Heart left ventricle (tissue), 16 donors: ENCODE measurements around the gene PDCD1LG2. TPM values are rescaled to one million over a fixed set of nuclear protein-coding genes. Genes with fewer than 3 reads are reported as not detected.

Experiments
- ATAC-seq, 4 donors: fragments of 200-7000 bp; cut with Tn5 transposase; one replicate each; pipeline ENCODE4 v1.9.1; 2020 to 2022; ENCODE audit warnings: moderate library complexity in 4 of 4, mild to moderate bottlenecking in 3 of 4, moderate number of reproducible peaks in 1 of 4
- DNase-seq, 5 donors: peaks; one replicate each; pipeline ENCODE4 v3.0.0-alpha.2; 2020
- H3K27ac ChIP-seq, 12 donors: fragments of 200-600 bp; sonication (generic) in 4 of 12; one replicate each; pipeline versions ENCODE4 v1.5.0 to v1.8.0; 2016 to 2022; ENCODE audit warnings: mild to moderate bottlenecking in 2 of 12
- H3K27me3 ChIP-seq, 9 donors: fragments of 200-600 bp; sonication (generic) in 2 of 9; one replicate each; pipeline versions ENCODE4 v1.5.1 to v1.8.0; 2016 to 2022; ENCODE audit warnings: mild to moderate bottlenecking in 3 of 9
- H3K36me3 ChIP-seq, 9 donors: fragments of 200-600 bp; sonication (generic) in 2 of 9; one replicate each; pipeline versions ENCODE4 v1.5.0 to v1.8.0; 2018 to 2022; ENCODE audit warnings: mild to moderate bottlenecking in 2 of 9
- H3K4me1 ChIP-seq, 12 donors: fragments of 200-600 bp; sonication (generic) in 4 of 12; one replicate each; pipeline versions ENCODE4 v1.5.0 to v1.8.0; 2016 to 2022; ENCODE audit warnings: mild to moderate bottlenecking in 3 of 12
- H3K4me3 ChIP-seq, 12 donors: fragments of 200-600 bp; sonication (generic) in 4 of 12; one replicate each; pipeline versions ENCODE4 v1.5.0 to v1.8.0; 2017 to 2022; ENCODE audit warnings: mild to moderate bottlenecking in 9 of 12, moderate library complexity in 4 of 12
- H3K9me3 ChIP-seq, 12 donors: fragments of 200-600 bp; sonication (generic) in 4 of 12; one replicate each; pipeline versions ENCODE4 v1.5.0 to v1.8.0; 2016 to 2022; ENCODE audit warnings: mild to moderate bottlenecking in 1 of 12
- CTCF ChIP-seq, 12 donors: fragments of 200-600 bp; sonication (generic) in 4 of 12; IDR thresholded peaks; one replicate each; pipeline versions ENCODE4 v1.5.0 to v1.8.0; 2018 to 2022; ENCODE audit warnings: antibody characterized with exemption in 12 of 12, mild to moderate bottlenecking in 5 of 12
- POLR2A ChIP-seq, 2 donors: fragments of 450-650 bp; IDR thresholded peaks; one replicate each; pipeline ENCODE4 v1.6.1; 2017; ENCODE audit warnings: antibody characterized with exemption in 2 of 2, mild to moderate bottlenecking in 2 of 2, moderate library complexity in 2 of 2
- WGBS, 4 donors: extraction: QIAGEN DNeasy Blood & Tissue Kit in 2 of 4; methylation state at CpG; one replicate each; pipeline versions ENCODE4 v1.1.5 to v1.1.7; 2013 to 2018; 5-methylcytosine and 5-hydroxymethylcytosine counted together
- intact Hi-C, 10 donors: fragments of 100-400 bp; cut with DNase I; formaldehyde crosslinking; loops; one replicate each; pipeline versions ENCODE4 v1.11.1 to v1.14.2; 2022
- polyA plus RNA-seq, 2 donors: library from polyadenylated mRNA; stranded (reverse); fragments of 200-250 nt; gene quantifications; one replicate each; pipeline ENCODE4 v1.2.3, GENCODE V29; 2013
- total RNA-seq, 9 donors: library from RNA; depleted of rRNA in 2 of 9; stranded (reverse); fragments of >200 nt in 2 of 9; fragmentation: NEBNext Ultra II Directional in 3 of 9; extraction: Animal tissue kit (Norgen Biotek cat#: 25700) in 3 of 9; gene quantifications; one replicate each; pipeline versions ENCODE4 v1.1.0 to v1.2.4, GENCODE V29; 2016 to 2023
- donor health status: ischemic (EF 13 %, LVEDD 7.1; RV severe dilation, severe dysfunction).
- donor health status: healthy with polysubstance abuse.
- donor health status: DM: no; HTN: yes; CAD: no.
- donor health status: DM: no; HTN: no; CAD: no.
- donor health status: ischemic (EF 25% LVEDD 6.9; RV normal size, moderate dysfunction).
- donor health status: ischemic (EF 25% LVEDD 5.7; RV mildly dilated, moderate dysfunction).
- donor health status: healthy.
- donor health status: DM: yes; HTN: yes; CAD: no.
- donor health status: ischemic (EF 35%, LVEDD 5.7; RV mildly dilated, moderate dysfunction).
- donor health status: nonischemic (EF 11% LVEDD 7.7; RV severe dilation, severe dysfunction).
- donor health status: DM: yes; HTN: yes; CAD: no.
- donor health status: PGD.
- donor health status: ischemic (EF 29% LVEDD 5.4; RV normal size, mild dysfunction).
- donor health status: nonischemic (EF 23%, LVEDD 6.1; RV moderate dilation, normal function).

Gene PDCD1LG2
- total and polyA plus RNA-seq, 11 donors = 0.53 to 10.5 (median 1.1) TPM

- Histone ChIP-seq H3K4me1 (peaks cover 0 to 50% (median 0%) of the 10 kb centered on the region in 12 donors), H3K9me3 (peaks cover 0 to 8% (median 0%) of the 10 kb centered on the region in 12 donors), H3K27ac (peak overlapping the region in 1 of 12 donors; percentile 29), H3K27me3 (no peaks in the 10 kb centered on the region), H3K4me3 (no peak overlapping the region), H3K36me3 (peaks cover 0 to 8% (median 0%) of the 10 kb centered on the region in 9 donors)
- TF ChIP-seq CTCF (IDR thresholded peaks at IDR 0.05) (no peak), POLR2A (IDR thresholded peaks at IDR 0.05) (no peak)
- DNase-seq (no peak), ATAC-seq (no peak)
- intact Hi-C loops = no loop called here
Observed at GRCh38 chr9:5563886-5564285, 53.6 kb downstream of the PDCD1LG2 start.

- H3K36me3 ChIP-seq = peaks cover 0 to 16% (median 0%) of the 10 kb centered on the region in 9 donors
- no peak overlapping the region for H3K4me3 ChIP-seq
- H3K9me3 ChIP-seq = peaks cover 0 to 8% (median 0%) of the 10 kb centered on the region in 12 donors
- H3K4me1 ChIP-seq = peaks cover 0 to 42% (median 0%) of the 10 kb centered on the region in 12 donors
- intact Hi-C loops = no loop called here
- DNase-seq (no peak), ATAC-seq (no peak)
- H3K27me3 ChIP-seq = no peaks in the 10 kb centered on the region
- TF ChIP-seq POLR2A (IDR thresholded peaks at IDR 0.05) (no peak), CTCF (IDR thresholded peaks at IDR 0.05) (no peak)
- H3K27ac ChIP-seq = no peak overlapping the region
- 90 to 95% (median 93%) methylated on average over 6 of the region's 6 CpGs for WGBS, 4 donors
Observed at GRCh38 chr9:5566054-5566618, 55.8 kb downstream of the PDCD1LG2 start.

- DNase-seq (no peak), ATAC-seq (no peak)
- H3K4me1 ChIP-seq = peaks cover 0 to 22% (median 0%) of the 10 kb centered on the region in 12 donors
- no peaks in the 10 kb centered on the region for H3K9me3 ChIP-seq
- WGBS, 4 donors = 59 to 74% (median 70%) methylated on average over 2 of the region's 2 CpGs
- H3K27me3 ChIP-seq = no peaks in the 10 kb centered on the region
- peaks cover 0 to 16% (median 0%) of the 10 kb centered on the region in 9 donors for H3K36me3 ChIP-seq
- intact Hi-C loops = no loop called here
- no peak overlapping the region for H3K27ac ChIP-seq
- TF ChIP-seq POLR2A (IDR thresholded peaks at IDR 0.05) (no peak), CTCF (IDR thresholded peaks at IDR 0.05) (no peak)
- H3K4me3 ChIP-seq = no peak overlapping the region
Observed at GRCh38 chr9:5568868-5569267, 58.5 kb downstream of the PDCD1LG2 start.

GRCh38 chr9:5569409-5569808 is 59.1 kb downstream of the PDCD1LG2 start:
- peaks cover 0 to 21% (median 0%) of the 10 kb centered on the region in 12 donors for H3K4me1 ChIP-seq
- intact Hi-C loops = no loop called here
- H3K4me3 ChIP-seq = no peak overlapping the region
- H3K36me3 ChIP-seq = peaks cover 0 to 15% (median 0%) of the 10 kb centered on the region in 9 donors
- TF ChIP-seq CTCF (IDR thresholded peaks at IDR 0.05) (no peak), POLR2A (IDR thresholded peaks at IDR 0.05) (no peak)
- ATAC-seq = peak in 1 of 4 donors; percentile 53
- no peaks in the 10 kb centered on the region for H3K27me3 ChIP-seq
- H3K9me3 ChIP-seq = no peaks in the 10 kb centered on the region
- no peak for DNase-seq
- H3K27ac ChIP-seq = no peak overlapping the region
